K562 (cell line): ENCODE data around the gene VWA7. TPM values are rescaled to one million over a fixed set of nuclear protein-coding genes. Genes with fewer than 3 reads are reported as not detected.

Experiments
- E2F1 ChIP-seq: sonication (generic); formaldehyde crosslinking; IDR thresholded peaks from 2 replicates; pipeline ENCODE4 v1.8.1; 2023; ENCODE audit warnings: mild to moderate bottlenecking, missing genetic modification reagents, moderate library complexity
- GATA2 ChIP-seq: sonication (generic); formaldehyde crosslinking; IDR thresholded peaks from 2 replicates; pipeline ENCODE4 v1.4.0; 2020; ENCODE audit warnings: mild to moderate bottlenecking, missing genetic modification reagents
- HOXB6 ChIP-seq: fragments of 250-450 bp; sonication (Bioruptor Pico); IDR thresholded peaks from 2 replicates; pipeline ENCODE4 v1.5.1; 2022; ENCODE audit warnings: mild to moderate bottlenecking, borderline replicate concordance
- JUND ChIP-seq, 2 experiments: IDR thresholded peaks; 2 replicates in 1 of 2; 3 replicates in 1 of 2; pipeline ENCODE4 v1.6.1; 2011; ENCODE audit warnings: borderline replicate concordance in 2 of 2, low read depth in 2 of 2, low read length in 2 of 2, improper control_type of control experiment in 1 of 2, missing biosample characterization in 1 of 2, missing genetic modification characterization in 1 of 2, missing genetic modification reagents in 1 of 2
- NFIX ChIP-seq: fragments of 250-450 bp; sonication (Bioruptor Pico); IDR thresholded peaks from 2 replicates; pipeline ENCODE4 v1.4.0; 2020; ENCODE audit warnings: low read depth, mild to moderate bottlenecking, moderate library complexity
- NKRF ChIP-seq: fragments of 450-650 bp; IDR thresholded peaks from 2 replicates; pipeline ENCODE4 v1.6.1; 2016; ENCODE audit warnings: borderline replicate concordance
- POLR2AphosphoS2 ChIP-seq: IDR thresholded peaks from 2 replicates; pipeline ENCODE4 v1.6.1; 2012; ENCODE audit warnings: low read length, improper control_type of control experiment
- RBFOX2 ChIP-seq: fragments of 200-400 bp; formaldehyde crosslinking; IDR thresholded peaks from 2 replicates; pipeline ENCODE4 v1.6.1; 2017; ENCODE audit warnings: low read depth, mild to moderate bottlenecking, low read length, moderate library complexity
- SP2 ChIP-seq: IDR thresholded peaks from 2 replicates; pipeline ENCODE4 v1.6.1; 2011; ENCODE audit warnings: mild to moderate bottlenecking, low read depth, low read length, moderate library complexity; ENCODE audit not compliant: poor library complexity, severe bottlenecking; ENCODE audit errors: extremely low read depth
- ZFP1 ChIP-seq: fragments of 450-650 bp; formaldehyde crosslinking; IDR thresholded peaks from 2 replicates; pipeline ENCODE4 v1.4.0; 2020; ENCODE audit warnings: mild to moderate bottlenecking, mixed read lengths
- ZNF184 ChIP-seq: sonication (generic); formaldehyde crosslinking; IDR thresholded peaks from 2 replicates; pipeline ENCODE4 v1.5.0; 2020; ENCODE audit warnings: missing genetic modification reagents
- ZNF764 ChIP-seq: fragments of 250-450 bp; sonication (Bioruptor Pico); IDR thresholded peaks from 2 replicates; pipeline ENCODE4 v1.4.0; 2020; ENCODE audit warnings: low read depth, mild to moderate bottlenecking, moderate library complexity
- ZNF79 ChIP-seq: fragments of 250-450 bp; sonication (Bioruptor Pico); IDR thresholded peaks from 2 replicates; pipeline ENCODE4 v1.4.0; 2020; ENCODE audit warnings: low read depth, mild to moderate bottlenecking, moderate library complexity
- polyA plus RNA-seq, 8 experiments: library from polyadenylated mRNA; depleted of rRNA in 4 of 8; stranded (reverse) in 5 of 8; unstranded in 3 of 8; fragments of >200 nt; fragmentation: Nextera tagmentation in 2 of 8; fragmentation: Illumina TruSeq in 1 of 8; extraction: Ambion mirVana in 2 of 8; extraction: Trizol in 1 of 8; gene quantifications; 2 replicates each; pipeline versions ENCODE4 v1.2.1 to v1.2.3, GENCODE V29; 2011 to 2014; ENCODE audit warnings: inconsistent platforms in 1 of 8, missing spikeins in 1 of 8
- total RNA-seq, 7 experiments: library from RNA; depleted of rRNA in 6 of 7; stranded (reverse); fragments of >200 nt in 6 of 7; fragmentation: Illumina TruSeq in 2 of 7; extraction: Trizol in 2 of 7; gene quantifications; 2 replicates each; pipeline versions ENCODE4 v1.2.1 to v1.2.3, GENCODE V29; 2011 to 2021; ENCODE audit warnings: low replicate concordance in 1 of 7

The VWA7 gene
- total and polyA plus RNA-seq, 9 of the 15 experiments (the other 6 are each of a cell fraction or from before 2014, with no cell fraction given): 0.18 to 2.9 (median 0.95) TPM

GRCh38 chr6:31739639-31740396 is 37.3 kb downstream of the VWA7 start, which contains the start of gene MSH5 (continued):
- TF ChIP-seq JUND (IDR thresholded peaks at IDR 0.05; ENCODE audit: borderline replicate concordance, low read depth, low read length) (peak; percentile 72), JUND (tag; IDR thresholded peaks at IDR 0.05; ENCODE audit: borderline replicate concordance, low read depth, low read length) (peak; percentile 56; the same call in 1 of the 3 replicates), ZNF184 (CRISPR knock-in tag) (no peak), ZFP1 (CRISPR knock-in tag) (no peak), HOXB6 (CRISPR knock-in tag) (peak; percentile 69; the same call in 1 of the 2 replicates), ZNF764 (CRISPR knock-in tag) (peak; percentile 44; the same call in 1 of the 2 replicates), GATA2 (CRISPR knock-in tag) (no peak), POLR2AphosphoS2 (no peak; the same call in 1 of the 2 replicates), E2F1 (CRISPR knock-in tag) (peak; percentile 99), ZNF79 (CRISPR knock-in tag) (no peak), RBFOX2 (peak; percentile 98), NFIX (CRISPR knock-in tag) (no peak), NKRF (peak; percentile 95), SP2 (peak; percentile 88)
